ENCODE results near the gene MAP3K2. TPM values are rescaled to one million over a fixed set of nuclear protein-coding genes. Genes with fewer than 3 reads are reported as not detected.

Gene MAP3K2
- total and polyA plus RNA-seq, 4 donors = 5.9 to 46.2 (median 17.0) TPM

DNA sequence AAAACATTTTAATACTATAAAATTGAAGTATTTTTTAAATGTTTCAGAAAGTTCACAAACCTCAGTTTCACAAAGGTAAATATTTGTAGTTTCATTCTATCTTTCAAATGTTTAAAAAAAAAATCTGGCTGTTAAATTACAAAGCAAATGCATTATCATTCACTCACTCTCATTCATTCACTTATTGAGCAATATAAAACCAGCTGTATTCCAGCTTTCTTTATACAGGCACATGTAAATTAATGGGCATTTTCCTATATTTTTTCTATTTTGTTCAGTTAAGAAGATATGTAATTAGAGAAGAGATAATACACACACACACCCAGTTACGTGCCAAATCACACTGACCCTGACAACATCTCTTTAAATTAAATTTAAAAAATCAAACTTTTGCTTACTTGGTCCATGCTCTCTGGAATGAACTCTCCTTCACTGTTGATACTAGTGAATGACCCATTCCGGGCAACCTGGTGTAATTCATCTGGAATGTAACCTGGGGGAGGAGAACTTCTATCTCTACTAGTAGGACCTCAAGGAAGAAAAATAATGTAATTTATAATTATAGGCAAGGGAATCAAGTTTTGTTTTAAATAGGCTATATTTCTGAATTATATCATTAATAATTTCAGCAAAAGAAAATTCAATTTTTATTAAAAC is 61.4 kb downstream of the MAP3K2 start:
- H3K27me3 ChIP-seq (ENCODE audit: control insufficient read depth in 4 of 4, insufficient read depth in 4 of 4, low read length in 3 of 4) = no peaks in the 10 kb centered on the region
- peak overlapping the region; percentile 50 to 55 for H3K27ac ChIP-seq (ENCODE audit: low read depth in 1 of 2, low read length in 2 of 2)
- no peaks in the 10 kb centered on the region for H3K9me3 ChIP-seq (ENCODE audit: control insufficient read depth in 4 of 4, low read length in 3 of 4)
- whole genome bisulfite sequencing = 53% methylated on average over 2 of the region's 2 CpGs
- peak overlapping the region in 1 of 2 donors; percentile 9 for H3K9ac ChIP-seq (ENCODE audit: low read depth in 1 of 2, low read length in 2 of 2)
- peaks cover 0 to 17% (median 1%) of the 10 kb centered on the region in 4 donors for H3K4me1 ChIP-seq (ENCODE audit: control insufficient read depth in 4 of 4, insufficient read depth in 4 of 4, low read length in 3 of 4)
- no peak for DNase-seq (ENCODE audit: low spot score)
- no peak for TF ChIP-seq FOXA2 (IDR thresholded peaks at IDR 0.05)
- TF ChIP-seq, protein P1, sequence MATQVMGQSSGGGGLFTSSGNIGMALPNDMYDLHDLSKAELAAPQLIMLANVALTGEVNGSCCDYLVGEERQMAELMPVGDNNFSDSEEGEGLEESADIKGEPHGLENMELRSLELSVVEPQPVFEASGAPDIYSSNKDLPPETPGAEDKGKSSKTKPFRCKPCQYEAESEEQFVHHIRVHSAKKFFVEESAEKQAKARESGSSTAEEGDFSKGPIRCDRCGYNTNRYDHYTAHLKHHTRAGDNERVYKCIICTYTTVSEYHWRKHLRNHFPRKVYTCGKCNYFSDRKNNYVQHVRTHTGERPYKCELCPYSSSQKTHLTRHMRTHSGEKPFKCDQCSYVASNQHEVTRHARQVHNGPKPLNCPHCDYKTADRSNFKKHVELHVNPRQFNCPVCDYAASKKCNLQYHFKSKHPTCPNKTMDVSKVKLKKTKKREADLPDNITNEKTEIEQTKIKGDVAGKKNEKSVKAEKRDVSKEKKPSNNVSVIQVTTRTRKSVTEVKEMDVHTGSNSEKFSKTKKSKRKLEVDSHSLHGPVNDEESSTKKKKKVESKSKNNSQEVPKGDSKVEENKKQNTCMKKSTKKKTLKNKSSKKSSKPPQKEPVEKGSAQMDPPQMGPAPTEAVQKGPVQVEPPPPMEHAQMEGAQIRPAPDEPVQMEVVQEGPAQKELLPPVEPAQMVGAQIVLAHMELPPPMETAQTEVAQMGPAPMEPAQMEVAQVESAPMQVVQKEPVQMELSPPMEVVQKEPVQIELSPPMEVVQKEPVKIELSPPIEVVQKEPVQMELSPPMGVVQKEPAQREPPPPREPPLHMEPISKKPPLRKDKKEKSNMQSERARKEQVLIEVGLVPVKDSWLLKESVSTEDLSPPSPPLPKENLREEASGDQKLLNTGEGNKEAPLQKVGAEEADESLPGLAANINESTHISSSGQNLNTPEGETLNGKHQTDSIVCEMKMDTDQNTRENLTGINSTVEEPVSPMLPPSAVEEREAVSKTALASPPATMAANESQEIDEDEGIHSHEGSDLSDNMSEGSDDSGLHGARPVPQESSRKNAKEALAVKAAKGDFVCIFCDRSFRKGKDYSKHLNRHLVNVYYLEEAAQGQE (IDR thresholded peaks at IDR 0.05) = no peak
- no peak for TF ChIP-seq SP1 (IDR thresholded peaks at IDR 0.05)
- peak; percentile 15 to 37 for TF ChIP-seq RAD21 (IDR thresholded peaks at IDR 0.05)
- no peak for TF ChIP-seq GABPA (IDR thresholded peaks at IDR 0.05 in 1 of 2, conservative IDR thresholded peaks at IDR 0.05 in 1 of 2)
- TF ChIP-seq, protein P2, sequence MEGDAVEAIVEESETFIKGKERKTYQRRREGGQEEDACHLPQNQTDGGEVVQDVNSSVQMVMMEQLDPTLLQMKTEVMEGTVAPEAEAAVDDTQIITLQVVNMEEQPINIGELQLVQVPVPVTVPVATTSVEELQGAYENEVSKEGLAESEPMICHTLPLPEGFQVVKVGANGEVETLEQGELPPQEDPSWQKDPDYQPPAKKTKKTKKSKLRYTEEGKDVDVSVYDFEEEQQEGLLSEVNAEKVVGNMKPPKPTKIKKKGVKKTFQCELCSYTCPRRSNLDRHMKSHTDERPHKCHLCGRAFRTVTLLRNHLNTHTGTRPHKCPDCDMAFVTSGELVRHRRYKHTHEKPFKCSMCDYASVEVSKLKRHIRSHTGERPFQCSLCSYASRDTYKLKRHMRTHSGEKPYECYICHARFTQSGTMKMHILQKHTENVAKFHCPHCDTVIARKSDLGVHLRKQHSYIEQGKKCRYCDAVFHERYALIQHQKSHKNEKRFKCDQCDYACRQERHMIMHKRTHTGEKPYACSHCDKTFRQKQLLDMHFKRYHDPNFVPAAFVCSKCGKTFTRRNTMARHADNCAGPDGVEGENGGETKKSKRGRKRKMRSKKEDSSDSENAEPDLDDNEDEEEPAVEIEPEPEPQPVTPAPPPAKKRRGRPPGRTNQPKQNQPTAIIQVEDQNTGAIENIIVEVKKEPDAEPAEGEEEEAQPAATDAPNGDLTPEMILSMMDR (IDR thresholded peaks at IDR 0.05; ENCODE audit: low read depth, low read length, missing input control) = no peak
- TF ChIP-seq, protein P3, sequence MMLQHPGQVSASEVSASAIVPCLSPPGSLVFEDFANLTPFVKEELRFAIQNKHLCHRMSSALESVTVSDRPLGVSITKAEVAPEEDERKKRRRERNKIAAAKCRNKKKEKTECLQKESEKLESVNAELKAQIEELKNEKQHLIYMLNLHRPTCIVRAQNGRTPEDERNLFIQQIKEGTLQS (IDR thresholded peaks at IDR 0.05) = no peak
- TF ChIP-seq YY1 (IDR thresholded peaks at IDR 0.05) = peak; percentile 23
- TF ChIP-seq, protein P4, sequence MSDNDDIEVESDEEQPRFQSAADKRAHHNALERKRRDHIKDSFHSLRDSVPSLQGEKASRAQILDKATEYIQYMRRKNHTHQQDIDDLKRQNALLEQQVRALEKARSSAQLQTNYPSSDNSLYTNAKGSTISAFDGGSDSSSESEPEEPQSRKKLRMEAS (IDR thresholded peaks at IDR 0.05) = peak; percentile 36
- no peak for TF ChIP-seq TAF1 (conservative IDR thresholded peaks at IDR 0.05)
- no peak for TF ChIP-seq FOXA1 (IDR thresholded peaks at IDR 0.05)
- TF ChIP-seq RXRA (IDR thresholded peaks at IDR 0.05) = peak in 1 of 2 donors; percentile 68
- TF ChIP-seq, protein P5, sequence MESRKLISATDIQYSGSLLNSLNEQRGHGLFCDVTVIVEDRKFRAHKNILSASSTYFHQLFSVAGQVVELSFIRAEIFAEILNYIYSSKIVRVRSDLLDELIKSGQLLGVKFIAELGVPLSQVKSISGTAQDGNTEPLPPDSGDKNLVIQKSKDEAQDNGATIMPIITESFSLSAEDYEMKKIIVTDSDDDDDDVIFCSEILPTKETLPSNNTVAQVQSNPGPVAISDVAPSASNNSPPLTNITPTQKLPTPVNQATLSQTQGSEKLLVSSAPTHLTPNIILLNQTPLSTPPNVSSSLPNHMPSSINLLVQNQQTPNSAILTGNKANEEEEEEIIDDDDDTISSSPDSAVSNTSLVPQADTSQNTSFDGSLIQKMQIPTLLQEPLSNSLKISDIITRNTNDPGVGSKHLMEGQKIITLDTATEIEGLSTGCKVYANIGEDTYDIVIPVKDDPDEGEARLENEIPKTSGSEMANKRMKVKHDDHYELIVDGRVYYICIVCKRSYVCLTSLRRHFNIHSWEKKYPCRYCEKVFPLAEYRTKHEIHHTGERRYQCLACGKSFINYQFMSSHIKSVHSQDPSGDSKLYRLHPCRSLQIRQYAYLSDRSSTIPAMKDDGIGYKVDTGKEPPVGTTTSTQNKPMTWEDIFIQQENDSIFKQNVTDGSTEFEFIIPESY (IDR thresholded peaks at IDR 0.05) = no peak
- peak; percentile 66 to 72 for TF ChIP-seq HNF4A (conservative IDR thresholded peaks at IDR 0.05)
- TF ChIP-seq EGR1 (IDR thresholded peaks at IDR 0.05; ENCODE audit: low read depth in 2 of 2) = no peak
- TF ChIP-seq NR2F2 (IDR thresholded peaks at IDR 0.05) = no peak
- TF ChIP-seq HNF4G (IDR thresholded peaks at IDR 0.05) = no peak
- TF ChIP-seq JUND (IDR thresholded peaks at IDR 0.05) = peak in 1 of 2 donors; percentile 41
- no peak overlapping the region for H3K4me3 ChIP-seq (ENCODE audit: low read depth in 1 of 3, low read length in 3 of 3)
- peaks cover 4 to 33% (median 26%) of the 10 kb centered on the region in 4 donors for H3K36me3 ChIP-seq (ENCODE audit: control insufficient read depth in 4 of 4, insufficient read depth in 3 of 4, low read depth in 1 of 4, low read length in 3 of 4)

Measured in liver (tissue), 9 donors.